ENCODE results near the gene LRRC3C. TPM values are rescaled to one million over a fixed set of nuclear protein-coding genes. Genes with fewer than 3 reads are reported as not detected.
"Not testable (repeated sequence)": the region's sequence is repeated elsewhere in the genome, so short reads cannot be mapped to it uniquely, and the experiment has no call there.

Gene LRRC3C
- total and polyA plus RNA-seq, 2 experiments from 2014 or later = not detected

- no peaks in the 10 kb centered on the region for H3K4me1 ChIP-seq (ENCODE audit: insufficient read depth)
- H3F3A ChIP-seq (ENCODE audit: insufficient read depth) = no peaks in the 10 kb centered on the region
- no peak overlapping the region for H3K9ac ChIP-seq
- no peak for TF ChIP-seq EZH2 (IDR thresholded peaks at IDR 0.05; ENCODE audit: insufficient read depth, poor library complexity, severe bottlenecking)
- TF ChIP-seq EZH2phosphoT487 (IDR thresholded peaks at IDR 0.05; ENCODE audit: insufficient read depth, low read depth) = no peak
- no peaks in the 10 kb centered on the region for H3K9me3 ChIP-seq (ENCODE audit: low read depth)
- H2AFZ ChIP-seq = no peak overlapping the region
- no peak overlapping the region for H3K27ac ChIP-seq
- no peaks in the 10 kb centered on the region for H3K79me2 ChIP-seq (ENCODE audit: insufficient read depth)
- in situ Hi-C loops (cut with MboI) = no loop called here
- H4K20me1 ChIP-seq (ENCODE audit: insufficient read depth) = no peaks in the 10 kb centered on the region
- no peaks in the 10 kb centered on the region for H3K9me2 ChIP-seq (ENCODE audit: insufficient read depth)
- 71 to 72% methylated on average over 15 of the region's 15 CpGs for WGBS, 2 experiments (ENCODE audit: low coverage in 1 of 2, low lambda C conversion rate in 2 of 2, missing lambda C conversion rate in 2 of 2)
- DNase-seq = peak; percentile 17
- no peaks in the 10 kb centered on the region for H3K27me3 ChIP-seq (replicated peaks; ENCODE audit: insufficient read depth)
- H3K4me3 ChIP-seq = no peak overlapping the region
- no peak overlapping the region for H3K4me2 ChIP-seq (ENCODE audit: unreplicated experiment)
- H3K36me3 ChIP-seq (ENCODE audit: low read depth) = no peaks in the 10 kb centered on the region
Measured at GRCh38 chr17:39946551-39947330, 19.2 kb downstream of the LRRC3C start.

GRCh38 chr17:39948489-39948828 lies 20.9 kb downstream of the LRRC3C start:
- in situ Hi-C loops (cut with MboI); H3K4me3 ChIP-seq; DNase-seq; H3K4me2 ChIP-seq (ENCODE audit: unreplicated experiment); H3K9me3 ChIP-seq (ENCODE audit: low read depth); H3K79me2 ChIP-seq (ENCODE audit: insufficient read depth); H3K9ac ChIP-seq; H3K27me3 ChIP-seq (replicated peaks; ENCODE audit: insufficient read depth); H3K36me3 ChIP-seq (ENCODE audit: low read depth); H3K4me1 ChIP-seq (ENCODE audit: insufficient read depth); H2AFZ ChIP-seq; H4K20me1 ChIP-seq (ENCODE audit: insufficient read depth); H3K9me2 ChIP-seq (ENCODE audit: insufficient read depth); H3F3A ChIP-seq (ENCODE audit: insufficient read depth); H3K27ac ChIP-seq: not testable (repeated sequence)
- WGBS, 2 experiments (ENCODE audit: low coverage in 1 of 2, low lambda C conversion rate in 2 of 2, missing lambda C conversion rate in 2 of 2) = 85 to 87% methylated on average over 5 of the region's 5 CpGs

- Histone ChIP-seq H3K4me2 (ENCODE audit: unreplicated experiment) (no peak overlapping the region), H3F3A (ENCODE audit: insufficient read depth) (peaks cover 7% of the 10 kb centered on the region; the same call in 1 of the 2 replicates), H3K4me3 (no peak overlapping the region), H3K9me3 (ENCODE audit: low read depth) (no peaks in the 10 kb centered on the region), H2AFZ (no peak overlapping the region), H3K36me3 (ENCODE audit: low read depth) (no peaks in the 10 kb centered on the region), H3K9me2 (ENCODE audit: insufficient read depth) (no peaks in the 10 kb centered on the region), H3K79me2 (ENCODE audit: insufficient read depth) (no peaks in the 10 kb centered on the region), H3K27me3 (replicated peaks; ENCODE audit: insufficient read depth) (no peaks in the 10 kb centered on the region), H4K20me1 (ENCODE audit: insufficient read depth) (no peaks in the 10 kb centered on the region), H3K27ac (no peak overlapping the region), H3K4me1 (ENCODE audit: insufficient read depth) (no peaks in the 10 kb centered on the region; the same call in 1 of the 2 replicates), H3K9ac (no peak overlapping the region)
- DNase-seq = no peak
- whole genome bisulfite sequencing, 2 experiments (ENCODE audit: low coverage in 1 of 2, low lambda C conversion rate in 2 of 2, missing lambda C conversion rate in 2 of 2) = 65 to 74% methylated on average over 2 of the region's 2 CpGs
- in situ Hi-C loops (cut with MboI) = no loop called here
- TF ChIP-seq EZH2 (IDR thresholded peaks at IDR 0.05; ENCODE audit: insufficient read depth, poor library complexity, severe bottlenecking) (no peak), EZH2phosphoT487 (IDR thresholded peaks at IDR 0.05; ENCODE audit: insufficient read depth, low read depth) (no peak)
Measured at GRCh38 chr17:39949028-39949427, 21.5 kb downstream of the LRRC3C start.

- no peak for DNase-seq
- TF ChIP-seq EZH2phosphoT487 (IDR thresholded peaks at IDR 0.05; ENCODE audit: insufficient read depth, low read depth) = no peak
- TF ChIP-seq EZH2 (IDR thresholded peaks at IDR 0.05; ENCODE audit: insufficient read depth, poor library complexity, severe bottlenecking) = no peak
- Histone ChIP-seq H3K27me3 (replicated peaks; ENCODE audit: insufficient read depth) (no peaks in the 10 kb centered on the region), H3K9me2 (ENCODE audit: insufficient read depth) (no peaks in the 10 kb centered on the region), H3K9ac (no peak overlapping the region), H2AFZ (no peak overlapping the region), H3K4me1 (ENCODE audit: insufficient read depth) (no peaks in the 10 kb centered on the region; the same call in 1 of the 2 replicates), H3K27ac (no peak overlapping the region), H3K79me2 (ENCODE audit: insufficient read depth) (no peaks in the 10 kb centered on the region), H3F3A (ENCODE audit: insufficient read depth) (peaks cover 9% of the 10 kb centered on the region; the same call in 1 of the 2 replicates), H3K4me2 (ENCODE audit: unreplicated experiment) (no peak overlapping the region), H3K9me3 (ENCODE audit: low read depth) (no peaks in the 10 kb centered on the region), H3K4me3 (no peak overlapping the region), H4K20me1 (ENCODE audit: insufficient read depth) (no peaks in the 10 kb centered on the region), H3K36me3 (ENCODE audit: low read depth) (no peaks in the 10 kb centered on the region)
- WGBS, 2 experiments (ENCODE audit: low coverage in 1 of 2, low lambda C conversion rate in 2 of 2, missing lambda C conversion rate in 2 of 2) = 56 to 63% methylated on average over 4 to 5 of the region's 5 CpGs
- in situ Hi-C loops (cut with MboI) = no loop called here
Measured at GRCh38 chr17:39950871-39951348, 23.4 kb downstream of the LRRC3C start.

Measured in GM23248 (cell line).